ENCODE measurements around the gene CENPVL3. TPM values are rescaled to one million over a fixed set of nuclear protein-coding genes. Genes with fewer than 3 reads are reported as not detected.
"Not testable (repeated sequence)": the region's sequence is repeated elsewhere in the genome, so short reads cannot be mapped to it uniquely, and the experiment has no call there.

The CENPVL3 gene
- total RNA-seq (not detected), polyA plus RNA-seq (under 1 TPM in 1 of 2 donors, not detected in 1; 0.07 TPM)

- intact Hi-C loops (cut with DNase I); H3K27ac ChIP-seq; H3K36me3 ChIP-seq; ATAC-seq; H3K9me3 ChIP-seq; FAIRE-seq; H3K4me1 ChIP-seq: not testable (repeated sequence)
- peak in 2 of 6 donors; percentile 32 to 56 for DNase-seq
- peak within 1 kb of the TSS in 1 of 4 donors; percentile 28 for H3K4me3 ChIP-seq
- peaks cover 0 to 46% (median 8%) of the 10 kb centered on the region in 4 donors for H3K27me3 ChIP-seq
- 1 to 26% methylated on average over 28 to 59 of the region's 81 CpGs for WGBS, 2 donors
Observed at GRCh38 chrX:51618241-51619155, at the start of gene CENPVL3. Gene CENPVL3 (minus strand): TSS chrX:51618912. CDS start chrX:51618873, 39 bp downstream.

GRCh38 chrX:51665981-51666380 is 47.3 kb upstream of the CENPVL3 start:
- intact Hi-C loops (cut with DNase I): no loop called here
- Histone ChIP-seq H3K4me1 (no peaks in the 10 kb centered on the region), H3K9me3 (no peaks in the 10 kb centered on the region), H3K27me3 (peaks cover 4 to 22% (median 4%) of the 10 kb centered on the region in 4 donors), H3K4me3 (no peak overlapping the region), H3K36me3 (no peaks in the 10 kb centered on the region), H3K27ac (no peak overlapping the region)
- no peak for TF ChIP-seq CTCF (IDR thresholded peaks at IDR 0.05)
- DNase-seq (no peak), ATAC-seq (no peak), FAIRE-seq (no peak)
- WGBS, 2 donors: 48 to 58% methylated on average over 5 of the region's 5 CpGs

GRCh38 chrX:51643377-51643776 is 24.7 kb upstream of the CENPVL3 start:
- no peak for ATAC-seq
- Histone ChIP-seq H3K9me3 (no peaks in the 10 kb centered on the region), H3K27ac (no peak overlapping the region), H3K27me3 (peaks cover 0 to 19% (median 2%) of the 10 kb centered on the region in 4 donors), H3K4me3 (no peak overlapping the region), H3K4me1 (no peaks in the 10 kb centered on the region), H3K36me3 (no peaks in the 10 kb centered on the region)
- DNase-seq: no peak
- TF ChIP-seq CTCF (IDR thresholded peaks at IDR 0.05): no peak
- 36 to 44% methylated on average over 2 of the region's 2 CpGs for WGBS, 2 donors
- FAIRE-seq: no peak
- intact Hi-C loops (cut with DNase I): no loop called here

GRCh38 chrX:51641421-51642021 is 22.8 kb upstream of the CENPVL3 start:
- H3K4me3 ChIP-seq: no peak overlapping the region
- H3K27me3 ChIP-seq: peaks cover 0 to 31% (median 2%) of the 10 kb centered on the region in 4 donors
- no peaks in the 10 kb centered on the region for H3K36me3 ChIP-seq
- no peak for DNase-seq
- no peak overlapping the region for H3K27ac ChIP-seq
- no peak for FAIRE-seq
- ATAC-seq: peak in 3 of 4 donors; percentile 44 to 65 (median 55)
- TF ChIP-seq CTCF (IDR thresholded peaks at IDR 0.05): peak in 2 of 4 donors; percentile 11 to 15
- no peaks in the 10 kb centered on the region for H3K9me3 ChIP-seq
- no peaks in the 10 kb centered on the region for H3K4me1 ChIP-seq
- 27 to 28% methylated on average over 19 of the region's 19 CpGs for WGBS, 2 donors
- intact Hi-C loops (cut with DNase I): no loop called here

- H3K27ac ChIP-seq; FAIRE-seq; H3K4me1 ChIP-seq; H3K4me3 ChIP-seq; DNase-seq; intact Hi-C loops (cut with DNase I); H3K36me3 ChIP-seq; ATAC-seq; H3K9me3 ChIP-seq: not testable (repeated sequence)
- WGBS, 2 donors: 58 to 70% methylated on average over 7 of the region's 7 CpGs
- H3K27me3 ChIP-seq: peaks cover 0 to 59% (median 6%) of the 10 kb centered on the region in 4 donors
Observed at GRCh38 chrX:51636511-51636910, 17.8 kb upstream of the CENPVL3 start.

Data from pancreas (tissue), 10 donors.